ENCODE results near the gene SH3BP4. TPM values are rescaled to one million over a fixed set of nuclear protein-coding genes. Genes with fewer than 3 reads are reported as not detected.

SH3BP4 gene
- total RNA-seq, 4 donors from 2014 or later = 11.0 to 22.9 (median 18.7) TPM

- no peaks in the 10 kb centered on the region for H3K36me3 ChIP-seq
- intact Hi-C loops (cut with DNase I) = no loop called here
- DNase-seq = no peak
- no peaks in the 10 kb centered on the region for H3K9me3 ChIP-seq
- no peak for TF ChIP-seq CTCF (IDR thresholded peaks at IDR 0.05)
- no peak for TF ChIP-seq POLR2A (IDR thresholded peaks at IDR 0.05)
- no peak overlapping the region for H3K27ac ChIP-seq
- 76 to 82% methylated on average over 6 of the region's 6 CpGs for WGBS, 2 donors
- no peaks in the 10 kb centered on the region for H3K4me1 ChIP-seq
- no peak overlapping the region for H3K4me3 ChIP-seq
- H3K27me3 ChIP-seq = peaks cover 0 to 10% (median 0%) of the 10 kb centered on the region in 4 donors
Measured at GRCh38 chr2:235097196-235097595, 145.4 kb downstream of the SH3BP4 start.

GRCh38 chr2:235098269-235098668, 146.5 kb downstream of the SH3BP4 start:
- Histone ChIP-seq H3K9me3 (no peaks in the 10 kb centered on the region), H3K27ac (no peak overlapping the region), H3K4me1 (no peaks in the 10 kb centered on the region), H3K36me3 (no peaks in the 10 kb centered on the region), H3K4me3 (no peak overlapping the region), H3K27me3 (peaks cover 0 to 10% (median 0%) of the 10 kb centered on the region in 4 donors)
- 40 to 46% methylated on average over 4 of the region's 4 CpGs for WGBS, 2 donors
- TF ChIP-seq CTCF (IDR thresholded peaks at IDR 0.05) (no peak), POLR2A (IDR thresholded peaks at IDR 0.05) (no peak)
- intact Hi-C loops (cut with DNase I) = no loop called here
- DNase-seq = no peak

GRCh38 chr2:235098736-235099494, 147.1 kb downstream of the SH3BP4 start:
- no peak for TF ChIP-seq CTCF (IDR thresholded peaks at IDR 0.05)
- TF ChIP-seq POLR2A (IDR thresholded peaks at IDR 0.05) = no peak
- no peaks in the 10 kb centered on the region for H3K36me3 ChIP-seq
- 47 to 53% methylated on average over 9 of the region's 9 CpGs for WGBS, 2 donors
- H3K4me3 ChIP-seq = no peak overlapping the region
- no peaks in the 10 kb centered on the region for H3K9me3 ChIP-seq
- H3K27me3 ChIP-seq = peaks cover 0 to 10% (median 0%) of the 10 kb centered on the region in 4 donors
- no peak overlapping the region for H3K27ac ChIP-seq
- no peak for DNase-seq
- intact Hi-C loops (cut with DNase I) = no loop called here
- no peaks in the 10 kb centered on the region for H3K4me1 ChIP-seq

- no peaks in the 10 kb centered on the region for H3K36me3 ChIP-seq
- TF ChIP-seq POLR2A (IDR thresholded peaks at IDR 0.05) = no peak
- TF ChIP-seq CTCF (IDR thresholded peaks at IDR 0.05) = no peak
- intact Hi-C loops (cut with DNase I) = no loop called here
- 49 to 72% methylated on average over 9 of the region's 9 CpGs for WGBS, 2 donors
- H3K9me3 ChIP-seq = no peaks in the 10 kb centered on the region
- no peaks in the 10 kb centered on the region for H3K4me1 ChIP-seq
- H3K27ac ChIP-seq = no peak overlapping the region
- H3K27me3 ChIP-seq = no peaks in the 10 kb centered on the region
- DNase-seq = no peak
- H3K4me3 ChIP-seq = no peak overlapping the region
Measured at GRCh38 chr2:235102896-235103295, 151.1 kb downstream of the SH3BP4 start.

All from esophagus squamous epithelium (tissue), 5 donors.